Measurements from ENCODE around the gene ANKFY1.

ANKFY1 gene

DNA sequence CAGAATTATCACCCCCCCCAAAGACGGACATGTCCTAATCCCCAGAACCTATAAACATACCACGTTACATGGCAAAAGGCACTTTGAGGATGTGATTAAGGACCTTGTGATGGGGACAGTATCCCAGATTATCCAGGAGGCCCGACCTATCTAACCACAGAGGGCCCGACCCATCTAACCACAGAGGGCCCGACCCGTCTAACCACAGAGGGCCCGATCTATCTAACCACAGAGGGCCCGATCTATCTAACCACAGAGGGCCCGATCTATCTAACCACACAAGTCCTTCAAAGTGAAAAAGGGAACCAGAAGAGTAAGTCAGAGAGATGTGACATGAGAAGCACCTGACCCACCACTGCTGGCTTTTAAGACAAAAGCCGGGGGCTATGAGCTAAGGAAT is 56.8 kb downstream of the ANKFY1 start:
- 0% methylated on average over 1 of the region's 10 CpGs for WGBS (ENCODE audit: insufficient coverage)
- peaks cover 21 to 65% (median 45%) of the 10 kb centered on the region in 4 experiments for H3K36me3 ChIP-seq (ENCODE audit: control insufficient read depth in 4 of 4, insufficient read depth in 4 of 4, low read length in 3 of 4)
- H3K4me1 ChIP-seq (ENCODE audit: control extremely low read depth in 1 of 4, control insufficient read depth in 4 of 4, insufficient read depth in 4 of 4, low read length in 3 of 4), result peaks cover 0 to 8% (median 7%) of the 10 kb centered on the region in 4 experiments
- no peaks in the 10 kb centered on the region for H3K9me3 ChIP-seq (ENCODE audit: control extremely low read depth in 1 of 5, control insufficient read depth in 4 of 5, insufficient read depth in 2 of 5, low read depth in 1 of 5, low read length in 4 of 5)
- H3K27ac ChIP-seq (ENCODE audit: insufficient read depth in 1 of 2, low read depth in 1 of 2, low read length in 2 of 2, poor library complexity in 1 of 2, severe bottlenecking in 2 of 2), result no peak overlapping the region
- peaks cover 0 to 40% (median 19%) of the 10 kb centered on the region in 5 experiments for H3K27me3 ChIP-seq (replicated peaks in 2 of 5; ENCODE audit: control insufficient read depth in 4 of 5, insufficient read depth in 5 of 5, low read length in 4 of 5)
- CTCF ChIA-PET, result interaction anchor here (1.4 to 1.6 kb wide), 3 partner anchors 8 to 206 kb away, joined by 3 to 6 read pairs (median 5); no protein-coding TSS in a partner anchor
- POLR2A ChIA-PET, result no interaction called here
- peak; percentile 75 to 87 (median 85) for DNase-seq
- H3K4me3 ChIP-seq (ENCODE audit: control insufficient read depth in 1 of 7, extremely low read depth in 1 of 7, insufficient read depth in 4 of 7, low read depth in 2 of 7, low read length in 6 of 7), result no peak overlapping the region

DNA sequence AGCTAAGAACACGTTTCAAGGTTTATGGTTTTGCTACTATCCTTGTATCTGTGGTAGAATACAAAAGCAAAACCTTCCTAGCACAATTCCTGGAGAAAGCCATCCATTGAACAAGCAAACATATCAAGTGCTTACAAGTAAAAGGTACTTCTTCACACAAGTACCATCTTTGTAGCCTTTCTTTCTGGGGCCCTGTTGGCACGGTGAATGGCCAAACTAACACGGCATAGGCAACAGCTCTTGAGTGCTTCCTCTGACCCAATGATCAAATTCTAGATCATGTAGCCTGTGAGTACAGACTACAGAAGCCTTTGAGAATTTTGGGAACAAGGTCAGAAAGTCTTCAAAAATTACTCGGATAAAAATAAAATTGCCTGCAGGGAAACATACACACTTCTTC is 57.9 kb downstream of the ANKFY1 start:
- Histone ChIP-seq H3K27ac (ENCODE audit: insufficient read depth in 1 of 2, low read depth in 1 of 2, low read length in 2 of 2, poor library complexity in 1 of 2, severe bottlenecking in 2 of 2) (no peak overlapping the region), H3K4me1 (ENCODE audit: control extremely low read depth in 1 of 4, control insufficient read depth in 4 of 4, insufficient read depth in 4 of 4, low read length in 3 of 4) (peaks cover 0 to 8% (median 7%) of the 10 kb centered on the region in 4 experiments), H3K4me3 (ENCODE audit: control insufficient read depth in 1 of 7, extremely low read depth in 1 of 7, insufficient read depth in 4 of 7, low read depth in 2 of 7, low read length in 6 of 7) (no peak overlapping the region), H3K9me3 (ENCODE audit: control extremely low read depth in 1 of 5, control insufficient read depth in 4 of 5, insufficient read depth in 2 of 5, low read depth in 1 of 5, low read length in 4 of 5) (no peaks in the 10 kb centered on the region), H3K27me3 (replicated peaks in 2 of 5; ENCODE audit: control insufficient read depth in 4 of 5, insufficient read depth in 5 of 5, low read length in 4 of 5) (peaks cover 0 to 36% (median 19%) of the 10 kb centered on the region in 5 experiments), H3K36me3 (ENCODE audit: control insufficient read depth in 4 of 4, insufficient read depth in 4 of 4, low read length in 3 of 4) (peaks cover 21 to 60% (median 48%) of the 10 kb centered on the region in 4 experiments)
- no peak for DNase-seq
- 100% methylated on average over 3 of the region's 4 CpGs for WGBS (ENCODE audit: insufficient coverage)
- CTCF ChIA-PET, result interaction anchor here (0.9 to 2.0 kb wide), 6 partner anchors 9 to 209 kb away, joined by 3 to 6 read pairs (median 5); no protein-coding TSS in a partner anchor
- POLR2A ChIA-PET, result interaction anchor here (1.1 kb wide), 1 partner anchor 63 kb away, joined by 3 read pairs; the partner anchor contains the start of gene CYB5D2

DNA sequence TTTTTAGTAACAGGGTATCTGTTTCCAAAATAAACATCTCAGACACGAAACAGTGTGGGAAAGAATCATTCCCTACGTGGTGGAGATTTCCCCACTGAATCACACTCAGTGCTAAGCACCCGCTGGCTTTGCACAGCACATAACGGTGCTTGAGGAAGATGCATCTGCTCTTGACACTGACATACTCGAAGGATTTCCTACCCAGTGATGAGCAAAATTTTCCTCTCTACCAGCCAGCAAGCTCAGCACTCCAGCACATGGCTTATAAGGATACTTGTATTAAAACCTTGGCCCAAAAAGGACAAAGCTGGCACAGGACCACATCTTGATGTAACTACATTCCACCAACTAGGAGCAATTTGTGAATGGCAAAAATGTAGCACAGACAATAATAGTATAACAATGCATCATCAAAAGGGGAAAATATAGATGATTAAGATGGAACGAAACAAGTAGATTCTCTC is 59.0 kb downstream of the ANKFY1 start:
- H3K27ac ChIP-seq (ENCODE audit: insufficient read depth in 1 of 2, low read depth in 1 of 2, low read length in 2 of 2, poor library complexity in 1 of 2, severe bottlenecking in 2 of 2), result no peak overlapping the region
- WGBS (ENCODE audit: insufficient coverage), result 100% methylated on average over 5 of the region's 6 CpGs
- peaks cover 24 to 59% (median 45%) of the 10 kb centered on the region in 4 experiments for H3K36me3 ChIP-seq (ENCODE audit: control insufficient read depth in 4 of 4, insufficient read depth in 4 of 4, low read length in 3 of 4)

DNA sequence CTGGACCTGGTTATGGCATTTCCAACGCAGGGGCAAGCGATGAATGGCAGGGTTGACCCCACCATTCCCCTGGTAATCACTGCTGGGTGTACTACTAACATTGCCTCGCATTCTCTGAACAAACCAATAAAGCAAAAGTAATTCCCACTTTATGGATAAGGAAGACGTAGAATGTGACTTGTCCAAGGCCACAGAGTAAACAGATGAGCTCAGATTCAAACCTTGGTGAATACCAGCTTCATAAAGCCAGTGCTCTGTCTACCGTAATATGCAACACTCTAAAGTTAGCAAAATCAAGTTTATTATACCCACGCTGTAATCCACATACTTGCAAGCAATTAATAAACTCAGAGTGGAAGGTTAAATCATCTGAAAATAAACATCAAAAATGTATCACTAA is 59.6 kb downstream of the ANKFY1 start:
- POLR2A ChIA-PET, result no interaction called here
- DNase-seq, result no peak

More for the DNA sequence above, 59.0 kb downstream of the ANKFY1 start:
- ChIA-PET POLR2A (no interaction called here), CTCF (interaction anchor here (1.7 to 2.0 kb wide), 2 partner anchors 14 to 210 kb away, joined by 3 to 5 read pairs; no protein-coding TSS in a partner anchor)
- no peak for DNase-seq
- no peaks in the 10 kb centered on the region for H3K9me3 ChIP-seq (ENCODE audit: control extremely low read depth in 1 of 5, control insufficient read depth in 4 of 5, insufficient read depth in 2 of 5, low read depth in 1 of 5, low read length in 4 of 5)
- no peak overlapping the region for H3K4me3 ChIP-seq (ENCODE audit: control insufficient read depth in 1 of 7, extremely low read depth in 1 of 7, insufficient read depth in 4 of 7, low read depth in 2 of 7, low read length in 6 of 7)
- peaks cover 0 to 32% (median 17%) of the 10 kb centered on the region in 5 experiments for H3K27me3 ChIP-seq (replicated peaks in 2 of 5; ENCODE audit: control insufficient read depth in 4 of 5, insufficient read depth in 5 of 5, low read length in 4 of 5)
- H3K4me1 ChIP-seq (ENCODE audit: control extremely low read depth in 1 of 4, control insufficient read depth in 4 of 4, insufficient read depth in 4 of 4, low read length in 3 of 4), result peaks cover 0 to 8% (median 7%) of the 10 kb centered on the region in 4 experiments

DNA sequence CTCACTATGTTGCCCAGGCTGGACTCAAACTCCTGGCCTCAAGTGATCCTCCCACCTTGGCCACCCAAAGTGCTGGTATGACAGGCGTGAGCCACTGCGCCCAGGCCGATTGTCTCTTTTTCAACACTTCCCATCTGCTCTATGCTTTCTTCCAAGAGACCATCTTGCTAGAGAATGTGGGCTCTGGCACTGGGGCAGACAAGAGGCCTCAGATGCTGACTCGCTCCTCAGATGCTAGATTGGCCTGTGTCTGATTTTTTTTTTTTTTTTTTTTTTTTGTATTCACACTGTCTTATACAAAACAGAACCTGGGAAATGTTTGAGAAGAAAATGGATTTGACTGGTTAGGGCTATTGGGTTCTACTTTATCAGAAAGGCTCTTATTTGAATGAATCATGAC is 62.6 kb downstream of the ANKFY1 start:
- Histone ChIP-seq H3K36me3 (ENCODE audit: control insufficient read depth in 4 of 4, insufficient read depth in 4 of 4, low read length in 3 of 4) (peaks cover 17 to 52% (median 34%) of the 10 kb centered on the region in 4 experiments), H3K4me3 (ENCODE audit: control insufficient read depth in 1 of 7, extremely low read depth in 1 of 7, insufficient read depth in 4 of 7, low read depth in 2 of 7, low read length in 6 of 7) (no peak overlapping the region), H3K9me3 (ENCODE audit: control extremely low read depth in 1 of 5, control insufficient read depth in 4 of 5, insufficient read depth in 2 of 5, low read depth in 1 of 5, low read length in 4 of 5) (no peaks in the 10 kb centered on the region), H3K4me1 (ENCODE audit: control extremely low read depth in 1 of 4, control insufficient read depth in 4 of 4, insufficient read depth in 4 of 4, low read length in 3 of 4) (no peaks in the 10 kb centered on the region), H3K27me3 (replicated peaks in 2 of 5; ENCODE audit: control insufficient read depth in 4 of 5, insufficient read depth in 5 of 5, low read length in 4 of 5) (peaks cover 0 to 15% (median 12%) of the 10 kb centered on the region in 5 experiments), H3K27ac (ENCODE audit: insufficient read depth in 1 of 2, low read depth in 1 of 2, low read length in 2 of 2, poor library complexity in 1 of 2, severe bottlenecking in 2 of 2) (no peak overlapping the region)
- DNase-seq, result no peak
- WGBS (ENCODE audit: insufficient coverage), result 100% methylated on average over 3 of the region's 4 CpGs
- CTCF ChIA-PET, result interaction anchor here (1.0 to 2.1 kb wide), 5 partner anchors 17 to 207 kb away, joined by 3 to 8 read pairs (median 3); no protein-coding TSS in a partner anchor
- POLR2A ChIA-PET, result no interaction called here

More for the DNA sequence above, 59.6 kb downstream of the ANKFY1 start:
- H3K4me1 ChIP-seq (ENCODE audit: control extremely low read depth in 1 of 4, control insufficient read depth in 4 of 4, insufficient read depth in 4 of 4, low read length in 3 of 4), result peaks cover 0 to 8% (median 7%) of the 10 kb centered on the region in 4 experiments
- H3K27me3 ChIP-seq (replicated peaks in 2 of 5; ENCODE audit: control insufficient read depth in 4 of 5, insufficient read depth in 5 of 5, low read length in 4 of 5), result peaks cover 0 to 26% (median 17%) of the 10 kb centered on the region in 5 experiments
- no peak overlapping the region for H3K4me3 ChIP-seq (ENCODE audit: control insufficient read depth in 1 of 7, extremely low read depth in 1 of 7, insufficient read depth in 4 of 7, low read depth in 2 of 7, low read length in 6 of 7)
- WGBS (ENCODE audit: insufficient coverage), result 98% methylated on average over 4 of the region's 6 CpGs
- no peaks in the 10 kb centered on the region for H3K9me3 ChIP-seq (ENCODE audit: control extremely low read depth in 1 of 5, control insufficient read depth in 4 of 5, insufficient read depth in 2 of 5, low read depth in 1 of 5, low read length in 4 of 5)
- peaks cover 22 to 53% (median 41%) of the 10 kb centered on the region in 4 experiments for H3K36me3 ChIP-seq (ENCODE audit: control insufficient read depth in 4 of 4, insufficient read depth in 4 of 4, low read length in 3 of 4)
- no peak overlapping the region for H3K27ac ChIP-seq (ENCODE audit: insufficient read depth in 1 of 2, low read depth in 1 of 2, low read length in 2 of 2, poor library complexity in 1 of 2, severe bottlenecking in 2 of 2)
- CTCF ChIA-PET, result interaction anchor here (1.7 kb wide), 1 partner anchor 14 kb away, joined by 3 read pairs; no protein-coding TSS in a partner anchor

DNA sequence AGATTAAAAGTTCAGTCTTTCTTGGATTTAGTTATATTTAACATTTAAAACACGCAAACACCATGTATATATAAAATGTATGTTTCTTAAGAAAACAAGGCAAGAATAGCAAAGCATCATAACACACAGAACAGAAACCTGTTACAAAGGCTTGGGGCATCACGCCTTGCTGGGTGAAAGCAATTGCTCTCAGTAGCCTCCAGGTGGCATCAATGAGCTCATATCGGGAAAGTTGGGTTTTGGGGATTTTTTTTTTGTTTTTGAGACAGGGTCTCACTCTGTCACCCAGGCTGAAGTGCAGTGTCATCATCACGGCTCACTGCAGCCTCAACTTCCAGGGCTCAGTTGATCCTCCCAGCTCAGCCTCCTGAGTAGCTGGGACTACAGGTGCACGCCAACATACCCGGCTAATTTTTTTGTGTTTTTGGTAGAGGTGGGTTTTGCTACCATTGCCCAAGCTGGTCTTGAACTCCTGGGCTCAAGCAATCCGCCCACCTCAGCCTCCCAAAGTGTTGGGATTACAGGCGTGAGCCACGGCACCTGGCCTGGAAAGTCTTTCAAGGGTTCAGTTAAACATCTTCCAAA is 63.9 kb downstream of the ANKFY1 start:
- peak; percentile 51 to 76 (median 65) for DNase-seq
- H3K27ac ChIP-seq (ENCODE audit: insufficient read depth in 1 of 2, low read depth in 1 of 2, low read length in 2 of 2, poor library complexity in 1 of 2, severe bottlenecking in 2 of 2), result no peak overlapping the region
- H3K9me3 ChIP-seq (ENCODE audit: control extremely low read depth in 1 of 5, control insufficient read depth in 4 of 5, insufficient read depth in 2 of 5, low read depth in 1 of 5, low read length in 4 of 5), result no peaks in the 10 kb centered on the region
- H3K36me3 ChIP-seq (ENCODE audit: control insufficient read depth in 4 of 4, insufficient read depth in 4 of 4, low read length in 3 of 4), result peaks cover 13 to 49% (median 32%) of the 10 kb centered on the region in 4 experiments
- H3K4me1 ChIP-seq (ENCODE audit: control extremely low read depth in 1 of 4, control insufficient read depth in 4 of 4, insufficient read depth in 4 of 4, low read length in 3 of 4), result peaks cover 0 to 4% (median 1%) of the 10 kb centered on the region in 4 experiments
- POLR2A ChIA-PET, result interaction anchor here (0.5 to 0.6 kb wide), 2 partner anchors 10 to 79 kb away, joined by 4 to 5 read pairs; no protein-coding TSS in a partner anchor
- H3K27me3 ChIP-seq (replicated peaks in 2 of 5; ENCODE audit: control insufficient read depth in 4 of 5, insufficient read depth in 5 of 5, low read length in 4 of 5), result peaks cover 0 to 12% (median 9%) of the 10 kb centered on the region in 5 experiments
- no peak overlapping the region for H3K4me3 ChIP-seq (ENCODE audit: control insufficient read depth in 1 of 7, extremely low read depth in 1 of 7, insufficient read depth in 4 of 7, low read depth in 2 of 7, low read length in 6 of 7)
- CTCF ChIA-PET, result interaction anchor here (0.6 to 2.2 kb wide), 17 partner anchors 9 to 1028 kb away, joined by 3 to 8 read pairs (median 4); partner anchors contain the start of genes CYB5D2 and ZZEF1
- WGBS (ENCODE audit: insufficient coverage), result 21% methylated on average over 2 of the region's 9 CpGs
